22Rv1 (cell line): Measurements from ENCODE around the gene VPS25.

Experiments
- H3K27ac ChIP-seq: fragments of 450-650 bp; 2 replicates; pipeline ENCODE4 v1.5.1; 2017
- ZFX ChIP-seq: fragments of 450-650 bp; IDR thresholded peaks from 2 replicates; pipeline ENCODE4 v1.6.1; 2017; ENCODE audit warnings: antibody characterized with exemption, borderline replicate concordance
- TF ChIP-seq, protein P1 (sequence below): fragments of 450-650 bp; IDR thresholded peaks from 2 replicates; pipeline ENCODE4 v1.5.1; 2017; ENCODE audit warnings: mild to moderate bottlenecking

The VPS25 gene

DNA sequence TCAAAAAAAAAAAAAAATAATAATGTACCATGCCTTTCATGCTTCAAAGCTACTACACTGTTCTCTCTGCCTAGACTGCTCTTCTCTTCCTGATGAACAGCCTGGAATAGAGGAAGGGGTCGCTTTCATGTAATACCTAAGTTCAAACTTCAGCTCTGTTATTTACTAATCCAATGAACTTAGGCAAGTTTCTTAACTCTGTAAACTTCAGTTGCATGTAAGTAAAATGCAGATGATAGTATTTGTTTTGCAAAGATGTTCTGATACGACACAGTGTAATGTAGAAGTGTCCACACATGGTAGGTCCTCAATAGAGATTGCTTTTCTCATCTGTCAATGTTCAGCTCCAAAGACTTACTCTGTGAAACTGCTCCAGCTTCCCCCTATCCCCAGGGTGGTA is 18.7 kb downstream of the VPS25 start:
- no peak overlapping the region for H3K27ac ChIP-seq
- TF ChIP-seq ZFX, result no peak
- TF ChIP-seq, protein P1, sequence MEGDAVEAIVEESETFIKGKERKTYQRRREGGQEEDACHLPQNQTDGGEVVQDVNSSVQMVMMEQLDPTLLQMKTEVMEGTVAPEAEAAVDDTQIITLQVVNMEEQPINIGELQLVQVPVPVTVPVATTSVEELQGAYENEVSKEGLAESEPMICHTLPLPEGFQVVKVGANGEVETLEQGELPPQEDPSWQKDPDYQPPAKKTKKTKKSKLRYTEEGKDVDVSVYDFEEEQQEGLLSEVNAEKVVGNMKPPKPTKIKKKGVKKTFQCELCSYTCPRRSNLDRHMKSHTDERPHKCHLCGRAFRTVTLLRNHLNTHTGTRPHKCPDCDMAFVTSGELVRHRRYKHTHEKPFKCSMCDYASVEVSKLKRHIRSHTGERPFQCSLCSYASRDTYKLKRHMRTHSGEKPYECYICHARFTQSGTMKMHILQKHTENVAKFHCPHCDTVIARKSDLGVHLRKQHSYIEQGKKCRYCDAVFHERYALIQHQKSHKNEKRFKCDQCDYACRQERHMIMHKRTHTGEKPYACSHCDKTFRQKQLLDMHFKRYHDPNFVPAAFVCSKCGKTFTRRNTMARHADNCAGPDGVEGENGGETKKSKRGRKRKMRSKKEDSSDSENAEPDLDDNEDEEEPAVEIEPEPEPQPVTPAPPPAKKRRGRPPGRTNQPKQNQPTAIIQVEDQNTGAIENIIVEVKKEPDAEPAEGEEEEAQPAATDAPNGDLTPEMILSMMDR, result no peak

DNA sequence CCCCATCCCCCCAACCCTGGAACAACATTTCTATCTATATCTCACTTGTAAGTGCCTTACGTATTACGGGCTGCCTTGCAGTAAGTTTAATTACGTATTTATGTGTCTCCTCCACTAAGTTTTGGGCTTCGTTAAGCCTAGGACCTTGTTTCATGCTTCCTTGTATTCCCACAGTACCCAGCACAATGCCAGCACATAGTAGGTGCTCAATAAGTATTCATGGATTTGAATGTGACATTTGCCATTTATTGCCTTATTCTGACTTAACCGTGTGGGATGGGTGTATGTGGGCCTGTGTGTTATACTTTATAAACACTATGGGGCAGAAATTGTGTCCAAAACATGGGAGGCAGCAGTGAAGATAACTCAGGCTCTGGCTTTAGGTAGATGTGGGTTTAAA is 19.3 kb downstream of the VPS25 start:
- TF ChIP-seq, protein P1, result no peak
- no peak for TF ChIP-seq ZFX
- no peak overlapping the region for H3K27ac ChIP-seq

DNA sequence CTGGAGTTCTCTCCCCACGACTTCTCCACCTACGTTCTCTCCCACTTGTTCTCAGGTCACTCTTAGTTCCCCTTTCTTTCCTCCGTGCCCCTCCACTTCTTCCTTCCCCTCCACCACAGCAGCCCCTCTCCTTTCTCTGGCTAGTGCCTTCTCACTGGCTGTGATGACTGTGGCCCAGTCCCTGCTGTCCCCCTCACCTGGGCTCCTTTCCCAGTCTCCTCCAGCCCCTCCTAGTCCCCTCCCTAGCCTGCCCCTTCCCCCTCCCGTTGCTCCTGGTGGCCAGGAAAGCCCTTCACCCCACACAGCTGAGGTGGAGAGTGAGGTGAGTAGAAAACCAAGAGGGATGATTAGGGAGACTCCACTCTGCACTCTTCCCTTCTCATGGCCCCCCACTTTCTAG is 21.8 kb downstream of the VPS25 start:
- TF ChIP-seq ZFX, result no peak
- TF ChIP-seq, protein P1, result no peak
- peak overlapping the region; percentile 13; the same call in 1 of the 2 replicates for H3K27ac ChIP-seq

DNA sequence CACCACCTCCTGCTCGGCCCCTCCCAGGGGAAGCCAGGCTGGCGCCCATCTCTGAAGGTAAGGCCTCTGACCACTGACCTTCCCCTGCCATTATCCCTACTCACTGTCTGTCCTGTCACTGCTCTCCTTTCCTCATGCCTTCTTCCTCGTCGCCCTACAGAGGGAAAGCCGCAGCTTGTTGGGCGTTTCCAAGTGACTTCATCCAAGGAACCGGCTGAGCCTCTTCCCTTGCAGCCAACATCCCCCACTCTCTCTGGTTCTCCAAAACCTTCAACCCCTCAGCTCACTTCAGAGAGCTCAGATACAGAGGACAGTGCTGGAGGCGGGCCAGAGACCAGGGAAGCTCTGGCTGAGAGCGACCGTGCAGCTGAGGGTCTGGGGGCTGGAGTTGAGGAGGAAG is 22.2 kb downstream of the VPS25 start:
- TF ChIP-seq ZFX, result no peak
- TF ChIP-seq, protein P1, result no peak
- H3K27ac ChIP-seq, result 0 out of 2 replicates have a peak overlapping the region, but pooled peaks have one; percentile 93

DNA sequence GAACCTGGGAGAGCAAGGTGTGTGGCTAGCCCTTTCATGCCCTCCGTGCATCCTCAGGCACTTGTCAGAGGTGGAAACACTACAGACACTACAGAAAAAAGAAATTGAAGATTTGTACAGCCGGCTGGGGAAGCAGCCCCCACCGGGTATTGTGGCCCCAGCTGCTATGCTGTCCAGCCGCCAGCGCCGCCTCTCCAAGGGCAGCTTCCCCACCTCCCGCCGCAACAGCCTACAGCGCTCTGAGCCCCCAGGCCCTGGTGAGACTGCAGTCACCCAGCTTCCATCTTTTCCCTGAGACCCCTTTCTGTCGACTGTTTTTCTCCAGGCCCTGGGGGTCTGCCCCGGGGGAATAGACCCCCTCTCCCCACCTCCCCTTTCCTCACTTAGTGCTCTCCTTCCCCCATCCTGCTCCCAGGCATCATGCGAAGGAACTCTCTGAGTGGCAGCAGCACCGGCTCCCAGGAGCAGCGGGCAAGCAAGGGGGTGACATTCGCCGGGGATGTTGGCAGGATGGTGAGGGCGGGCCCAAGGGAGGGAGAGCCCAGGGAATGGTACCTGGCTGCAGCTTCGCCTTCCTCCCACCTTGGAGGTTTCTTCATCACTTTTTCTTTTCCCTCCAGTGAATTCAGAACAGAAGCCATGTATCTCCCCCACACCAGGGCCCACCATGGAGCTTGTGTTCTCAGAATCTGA is 23.0 kb downstream of the VPS25 start:
- TF ChIP-seq ZFX, result no peak
- TF ChIP-seq, protein P1, result no peak
- H3K27ac ChIP-seq, result peak overlapping the region; percentile 93

DNA sequence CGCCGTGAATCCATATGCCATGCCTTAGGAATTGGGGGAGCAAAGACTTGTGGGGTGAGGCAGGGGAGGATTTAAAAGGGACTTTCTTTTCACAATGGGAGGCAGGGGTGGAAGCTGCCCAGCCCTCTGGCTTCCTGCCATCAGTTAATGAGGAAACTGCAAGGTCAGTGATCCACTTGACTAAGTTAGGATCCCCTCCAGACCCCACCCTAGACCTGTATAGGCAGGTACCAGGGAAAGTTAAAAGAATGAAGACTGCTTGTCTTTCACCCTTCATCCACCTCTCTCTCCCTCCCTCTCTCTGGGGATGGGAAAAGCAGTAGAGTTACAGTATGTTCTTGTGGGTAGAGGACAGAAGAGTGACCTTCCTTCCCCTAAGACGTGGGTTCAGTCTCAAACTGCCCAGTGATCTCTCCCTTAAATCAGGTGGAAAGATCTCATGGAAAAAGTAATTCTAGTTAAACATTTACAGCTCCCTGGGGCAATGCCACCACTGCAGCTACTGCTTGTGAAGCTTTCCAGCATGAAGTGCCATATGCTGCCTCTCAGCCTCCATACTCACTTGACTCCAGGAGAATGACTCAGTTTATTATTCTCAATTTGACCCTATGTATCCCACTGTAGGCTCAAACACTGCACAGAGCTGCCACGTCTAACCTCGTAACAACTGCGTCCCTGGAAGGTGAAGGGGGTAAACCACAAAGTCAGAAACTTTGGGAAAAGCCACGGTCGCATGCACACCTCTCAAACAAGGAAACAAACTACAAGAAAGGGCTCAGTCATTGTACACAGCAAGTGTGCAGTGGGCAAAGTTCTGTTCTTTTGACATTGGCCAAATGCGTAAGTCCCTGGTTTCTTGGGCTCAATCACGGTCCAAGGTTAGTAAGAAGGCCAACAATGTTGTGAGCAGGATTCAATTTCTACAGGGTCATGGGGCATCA is 24.1 kb downstream of the VPS25 start:
- TF ChIP-seq ZFX, result no peak
- H3K27ac ChIP-seq, result peak overlapping the region; percentile 93

DNA sequence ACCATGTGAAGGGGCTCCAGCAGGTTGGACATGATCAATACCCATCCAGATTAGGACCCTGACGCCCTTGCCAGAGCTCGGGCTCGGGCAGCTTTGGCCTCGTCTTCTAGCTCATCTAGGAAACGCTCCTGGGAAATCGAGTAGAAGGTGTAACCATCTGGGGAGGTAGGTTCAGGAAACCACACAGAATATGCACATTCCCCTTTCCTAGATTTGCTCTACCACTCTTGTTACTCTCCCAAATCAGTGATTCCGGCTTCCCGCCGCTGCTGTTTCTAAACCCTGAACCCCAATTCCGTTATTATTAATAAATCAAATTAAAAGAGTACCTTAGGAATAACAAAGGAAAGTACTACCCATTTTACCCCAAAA is 24.7 kb downstream of the VPS25 start:
- H3K27ac ChIP-seq, result peak overlapping the region; percentile 93

More for the DNA sequence above, 24.7 kb downstream of the VPS25 start:
- TF ChIP-seq ZFX, result no peak
- TF ChIP-seq, protein P1, result no peak
